Stimulated activated naive CD4-positive, alpha-beta T cell (primary cell): ENCODE results near the gene ELL.

Experiments used
- DNase-seq, 6 experiments: peaks; one replicate each; lab custom pipeline; 2025; lab: John Stamatoyannopoulos, UW

ELL gene

GRCh38 chr19:18445262-18445948 is 76.5 kb downstream of the ELL start:
- DNase-seq: no peak

DNA sequence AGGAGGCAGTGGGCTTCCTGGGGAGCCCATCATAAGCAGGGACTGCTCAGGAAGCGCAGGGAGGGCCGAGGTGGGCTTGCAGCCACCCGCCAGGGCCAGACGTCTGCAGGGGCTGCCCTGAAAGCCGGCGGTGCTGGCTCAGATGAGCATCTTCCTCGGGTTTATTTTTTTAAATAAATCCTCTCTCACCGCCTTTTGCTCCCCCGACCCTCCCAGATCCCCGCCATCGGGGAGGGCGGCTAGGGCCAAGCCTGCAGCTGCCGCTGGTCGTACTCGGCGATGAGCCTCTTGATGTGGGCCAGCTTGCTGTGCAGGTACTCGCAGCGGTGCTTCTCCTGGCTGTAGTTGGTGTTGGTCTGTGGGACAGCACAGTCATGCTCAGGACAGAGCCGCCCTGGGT is 77.4 kb downstream of the ELL start:
- DNase-seq: no peak

- no peak for DNase-seq
Measured at GRCh38 chr19:18443831-18444230, 78.0 kb downstream of the ELL start.

DNA sequence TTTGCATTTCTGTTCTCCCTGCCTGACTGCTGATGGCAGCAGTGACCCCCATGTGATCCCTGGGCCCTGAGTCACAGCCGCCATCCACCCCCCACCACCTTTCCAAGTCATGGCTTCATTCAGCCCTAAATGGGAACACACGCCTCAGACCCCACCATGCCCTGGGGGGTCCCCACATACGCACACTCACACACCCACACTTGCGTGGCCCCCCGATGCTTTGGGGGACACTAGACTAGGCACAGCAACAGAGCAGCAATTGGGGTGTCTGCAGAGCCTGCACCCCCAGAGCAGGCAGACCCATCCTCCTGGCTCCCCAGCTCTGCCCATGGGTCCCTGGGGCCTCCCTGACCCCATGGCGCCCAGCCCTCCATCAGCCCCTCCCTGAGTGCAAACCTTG is 78.5 kb downstream of the ELL start:
- no peak for DNase-seq

- DNase-seq: no peak
Measured at GRCh38 chr19:18442941-18443340, 78.9 kb downstream of the ELL start.

DNA sequence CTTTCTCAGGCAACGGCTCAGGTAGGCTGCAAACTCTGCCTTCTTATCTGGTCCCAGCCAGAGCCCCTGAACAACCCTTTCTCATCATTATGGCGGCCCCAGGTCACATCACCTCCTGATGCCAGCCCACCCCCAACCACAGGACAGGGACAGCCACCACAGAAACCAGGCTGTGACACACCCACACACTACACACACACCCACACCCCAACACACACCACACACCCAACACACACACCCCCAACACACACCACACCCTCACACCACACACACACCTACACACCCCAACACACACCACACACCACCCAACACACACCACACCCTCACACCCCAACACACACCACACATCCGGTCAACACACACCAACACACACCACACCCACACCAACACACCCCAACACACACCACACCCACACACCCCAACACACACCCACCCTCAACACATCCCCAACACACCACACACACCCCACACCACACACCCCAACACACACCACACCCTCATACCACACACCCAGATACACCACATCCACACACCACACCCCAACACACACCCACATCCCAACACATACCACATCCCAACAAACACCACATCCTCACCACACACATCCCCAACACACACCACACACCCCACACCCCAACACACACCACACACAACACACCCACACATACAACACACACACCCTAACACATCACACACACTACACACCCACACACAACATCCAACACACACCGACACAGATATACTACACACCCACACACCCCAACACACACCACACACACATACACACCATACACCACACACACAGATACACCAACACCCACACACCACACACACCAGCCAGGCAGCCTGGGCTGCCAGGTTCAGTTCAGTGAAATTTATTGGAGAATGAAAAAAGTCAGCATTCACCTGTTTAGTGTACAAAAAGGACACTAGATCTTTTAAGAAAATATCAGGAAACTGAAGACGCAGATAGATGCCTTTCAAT is 79.8 kb downstream of the ELL start:
- peak in 1 of 6 experiments; percentile 15 for DNase-seq

- DNase-seq: peak in 1 of 6 experiments; percentile 13
Measured at GRCh38 chr19:18440936-18441803, 80.7 kb downstream of the ELL start.

GRCh38 chr19:18440415-18440877 is 81.4 kb downstream of the ELL start:
- DNase-seq: peak in 2 of 6 experiments; percentile 19

- DNase-seq: no peak
Measured at GRCh38 chr19:18439910-18440237, 82.0 kb downstream of the ELL start.

- DNase-seq: no peak
Measured at GRCh38 chr19:18439025-18439909, 82.6 kb downstream of the ELL start.

- no peak for DNase-seq
Measured at GRCh38 chr19:18438331-18439024, 83.4 kb downstream of the ELL start.

DNA sequence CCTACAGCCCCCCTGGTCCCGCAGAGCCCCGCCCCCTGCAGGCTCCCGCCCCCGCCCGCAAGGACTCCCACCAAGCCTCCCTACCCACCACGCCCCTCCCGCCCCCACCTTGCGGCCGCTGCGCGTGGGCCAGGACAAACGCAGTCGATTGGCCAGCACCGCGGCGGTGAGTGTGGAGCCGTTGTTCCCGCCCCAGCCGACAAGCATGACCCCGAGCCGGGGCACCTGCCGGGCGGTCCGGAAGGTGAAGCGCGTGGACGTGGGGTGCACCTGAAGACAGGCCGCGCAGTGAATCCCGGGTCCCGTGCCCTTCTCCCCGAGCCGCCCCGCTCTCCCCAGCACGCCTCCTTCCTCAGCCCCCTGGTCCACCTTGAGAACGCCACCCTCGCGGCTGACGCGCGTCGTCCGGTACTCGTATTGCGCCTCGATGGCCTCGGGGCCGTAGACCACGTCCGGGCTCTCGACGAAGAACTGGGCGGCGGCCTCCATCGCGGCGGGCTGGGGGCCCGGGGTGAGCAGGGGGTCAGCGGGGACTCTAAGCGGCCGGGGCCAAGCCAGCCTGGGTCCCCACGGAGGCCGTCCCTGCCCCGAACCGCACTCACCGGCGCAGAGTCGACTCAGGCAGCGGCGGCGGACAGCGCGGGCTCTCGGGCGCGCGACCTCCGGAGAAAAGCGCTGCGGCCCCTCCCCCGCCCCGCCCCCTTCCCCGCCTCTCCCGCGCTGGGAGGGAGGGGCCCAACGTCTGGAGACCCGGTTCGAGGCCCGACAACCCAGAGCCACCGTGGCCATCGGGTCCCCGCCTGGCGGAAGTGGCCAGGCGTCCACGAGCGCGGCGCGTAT is 84.2 kb downstream of the ELL start, which contains the start of gene ISYNA1:
ISYNA1 (minus strand) TSS at position 643 of the 840 bp plus-strand sequence; CDS start at position 489, 154 bp downstream.
- peak in 5 of 6 experiments; percentile 48 to 74 (median 54) for DNase-seq

- peak; percentile 54 to 83 (median 68) for DNase-seq
Measured at GRCh38 chr19:18436671-18437490, 85.0 kb downstream of the ELL start.

DNA sequence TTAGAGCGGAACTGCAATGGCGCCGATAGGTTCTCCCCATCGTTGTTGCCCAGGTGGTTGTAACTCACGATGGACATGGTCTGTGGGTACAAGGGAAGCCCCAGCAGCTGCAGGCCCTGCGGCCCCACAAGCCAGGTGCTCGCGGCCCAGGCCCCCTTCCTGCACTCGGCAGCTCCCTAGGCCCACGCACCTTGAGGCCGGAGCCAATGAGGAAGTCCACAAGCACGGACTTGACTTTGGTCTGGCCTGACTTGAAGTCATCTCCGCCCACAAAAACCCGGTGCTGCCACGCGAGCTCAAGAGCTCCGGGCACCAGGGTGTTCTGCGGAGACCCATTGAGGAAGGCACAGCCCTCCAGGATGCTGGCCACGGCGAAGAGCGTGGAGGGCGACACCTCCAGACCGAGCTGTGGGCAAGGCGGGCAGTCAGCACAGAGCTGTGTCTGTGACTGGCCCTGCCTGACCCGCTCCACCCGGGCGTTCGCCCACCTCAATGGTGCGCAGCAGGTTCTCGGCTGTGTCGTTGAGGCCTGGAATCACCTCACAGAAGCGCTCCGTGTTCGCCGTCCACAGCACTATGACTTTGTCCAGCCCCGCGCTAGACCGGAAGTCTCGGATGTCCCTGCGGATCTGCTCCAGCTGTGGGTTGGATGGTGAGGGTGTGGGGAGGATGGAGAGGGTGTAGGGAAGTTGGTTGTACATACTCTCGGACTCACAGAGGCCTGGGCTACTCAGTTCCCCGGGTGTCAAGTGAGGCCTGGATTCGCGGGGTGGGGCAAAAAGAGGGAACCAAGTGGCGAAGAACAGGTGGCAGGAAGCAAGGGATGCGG is 85.8 kb downstream of the ELL start:
- DNase-seq: no peak

DNA sequence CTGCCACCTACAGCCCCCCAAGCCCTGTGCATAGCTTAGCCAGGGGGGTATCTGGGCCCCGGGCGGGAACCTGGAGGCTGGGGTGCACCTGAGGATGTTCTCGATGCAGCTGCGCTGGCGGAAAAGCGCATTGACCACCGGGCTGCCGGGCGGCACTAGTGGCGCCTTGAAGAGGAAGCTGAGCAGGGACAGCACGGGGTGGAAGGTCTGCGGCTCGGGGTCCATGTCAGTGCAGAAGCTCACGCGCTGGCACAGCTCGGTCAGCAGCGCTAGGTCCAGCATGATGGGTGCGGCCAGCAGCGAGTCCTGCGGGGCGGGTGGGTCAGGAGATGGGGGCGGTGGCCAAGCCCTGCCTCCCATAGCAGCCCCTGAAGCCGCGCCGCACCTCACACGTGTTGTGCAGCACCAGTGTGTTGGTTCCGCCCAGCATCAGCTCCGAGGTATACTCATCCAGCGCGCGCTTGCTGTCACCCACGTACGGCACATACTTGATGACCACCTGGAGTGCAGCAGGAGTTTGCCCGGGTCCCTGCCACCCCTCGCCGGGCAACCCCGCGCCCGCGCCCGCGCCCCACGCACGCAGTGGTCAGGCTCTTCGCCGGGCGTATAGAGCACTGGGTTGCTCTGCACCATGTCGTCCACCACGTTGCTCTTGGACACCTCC is 86.6 kb downstream of the ELL start:
- DNase-seq: no peak

DNA sequence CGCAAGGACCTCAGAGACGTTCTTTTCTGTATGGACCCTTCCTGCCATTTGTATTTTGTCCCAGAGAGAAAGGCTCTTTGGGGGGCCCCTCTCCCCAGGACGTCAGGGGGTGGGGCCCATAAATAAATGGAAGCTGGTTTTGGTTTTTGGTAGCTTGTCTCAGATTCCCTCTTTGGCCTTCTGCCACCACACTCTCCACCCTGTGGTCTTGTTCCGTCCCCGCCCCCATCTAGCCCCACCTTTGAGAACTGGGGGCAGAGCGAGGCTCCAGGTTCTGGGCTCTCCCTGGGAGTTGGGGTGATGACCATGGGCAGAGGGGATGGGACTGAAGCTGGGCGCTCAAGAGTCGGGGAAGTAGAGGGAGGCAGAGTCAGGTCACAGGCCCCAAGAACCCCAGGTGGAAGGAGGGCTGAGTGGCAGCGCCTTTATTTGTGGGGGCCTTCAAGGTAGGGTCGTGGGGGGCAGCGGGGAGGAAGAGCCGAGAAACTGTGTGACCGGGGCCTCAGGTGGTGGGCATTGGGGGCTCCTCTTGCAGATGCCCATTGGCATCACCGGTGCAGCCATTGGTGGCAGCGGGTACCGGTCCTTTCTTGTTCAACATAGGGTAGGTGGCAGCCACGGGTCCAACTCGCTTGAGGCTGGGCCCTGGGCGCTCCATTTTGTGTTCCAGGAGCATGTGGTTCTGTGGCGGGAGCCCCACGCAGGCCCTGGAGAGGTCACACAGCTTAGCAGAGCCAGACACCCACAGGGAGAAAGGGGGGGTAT is 87.3 kb downstream of the ELL start:
- no peak for DNase-seq
